ENCODE data around the gene TTLL9. TPM values are rescaled to one million over a fixed set of nuclear protein-coding genes. Genes with fewer than 3 reads are reported as not detected.

TTLL9 gene
- total RNA-seq, 1 donor from 2014 or later, result 0.60 TPM

GRCh38 chr20:31894980-31895675, 24.7 kb downstream of the TTLL9 start:
- peak; percentile 100 for ATAC-seq (ENCODE audit: low read depth)
- ChIA-PET CTCF (interaction anchor here (1.4 kb wide), 1 partner anchor 57 kb away, joined by 4 read pairs; the partner anchor contains the start of gene PDRG1), POLR2A (interaction anchor here (0.7 to 1.8 kb wide), 8 partner anchors 13 to 215 kb away, joined by 3 to 14 read pairs (median 4); partner anchors contain the start of genes PDRG1 and TM9SF4)
- Mint-ChIP-seq H3K27me3 (no peaks in the 10 kb centered on the region), H3K27ac (peak overlapping the region; percentile 86), H3K4me1 (peaks cover 15% of the 10 kb centered on the region), H3K4me3 (peak overlapping the region; percentile 28), H3K9me3 (no peaks in the 10 kb centered on the region), H3K36me3 (ENCODE audit: low read depth) (no peaks in the 10 kb centered on the region)
- intact Hi-C loops (cut with micrococcal nuclease), result loop anchor here (1.0 to 5.0 kb wide), 4 partner anchors 15 to 145 kb away; partner anchors contain the start of gene PDRG1
- DNase-seq, result peak; percentile 25
- TF ChIP-seq CTCF (IDR thresholded peaks at IDR 0.05), result no peak

DNA sequence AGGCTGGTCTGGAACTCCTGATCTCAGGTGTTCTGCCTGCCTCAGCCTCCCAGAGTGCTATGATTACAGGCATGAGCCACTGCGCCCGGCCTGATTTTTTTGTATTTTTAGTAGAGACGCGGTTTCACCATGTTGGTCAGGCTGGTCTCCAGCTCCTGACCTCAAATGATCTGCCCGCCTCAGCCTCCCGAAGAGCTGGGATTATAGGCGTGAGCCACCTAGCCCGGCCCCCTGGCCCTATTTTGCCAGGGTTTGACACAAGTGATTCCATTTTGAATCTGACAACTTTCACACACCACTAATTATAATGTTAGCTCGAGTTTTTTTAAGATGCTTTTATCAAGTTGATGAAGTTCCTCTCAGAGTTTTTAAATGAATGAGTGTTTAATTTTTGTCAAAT, 25.6 kb downstream of the TTLL9 start:
- H3K9me3 Mint-ChIP-seq, result no peaks in the 10 kb centered on the region
- CTCF ChIA-PET, result interaction anchor here (1.1 kb wide), 1 partner anchor 56 kb away, joined by 4 read pairs; the partner anchor contains the start of gene PDRG1
- H3K27ac Mint-ChIP-seq, result peak overlapping the region; percentile 69
- H3K4me3 Mint-ChIP-seq, result no peak overlapping the region
- intact Hi-C loops (cut with micrococcal nuclease), result loop anchor here (5.0 kb wide), 1 partner anchor 34 kb away; no protein-coding TSS in a partner anchor
- no peaks in the 10 kb centered on the region for H3K27me3 Mint-ChIP-seq
- H3K36me3 Mint-ChIP-seq (ENCODE audit: low read depth), result no peaks in the 10 kb centered on the region
- TF ChIP-seq CTCF (IDR thresholded peaks at IDR 0.05), result no peak
- no peak for DNase-seq
- no peak for ATAC-seq (ENCODE audit: low read depth)
- POLR2A ChIA-PET, result interaction anchor here (0.7 to 1.8 kb wide), 4 partner anchors 16 to 188 kb away, joined by 3 to 14 read pairs (median 6); partner anchors contain the start of gene PDRG1
- peaks cover 15% of the 10 kb centered on the region for H3K4me1 Mint-ChIP-seq

DNA sequence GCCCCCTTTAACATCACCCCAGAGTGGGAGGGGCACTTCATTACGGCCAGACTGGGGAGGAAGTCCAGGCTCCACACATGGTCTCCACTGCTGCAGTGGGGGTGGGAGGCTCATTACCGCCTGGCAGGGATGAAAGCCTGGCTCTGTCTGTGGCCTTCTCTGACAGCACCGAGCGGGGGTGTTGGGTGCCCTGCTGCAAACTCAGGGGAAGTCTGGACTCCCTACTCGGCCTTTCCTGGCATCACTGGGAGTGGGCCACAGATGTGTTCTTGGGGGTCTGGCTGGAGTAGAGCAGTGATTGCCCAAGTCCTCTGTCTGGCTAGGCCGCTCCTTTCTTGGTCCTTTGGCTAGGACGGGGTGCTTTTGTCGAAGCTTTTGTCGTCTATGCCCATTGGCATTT, 27.1 kb downstream of the TTLL9 start:
- H3K4me3 Mint-ChIP-seq, result no peak overlapping the region
- H3K27ac Mint-ChIP-seq, result peak overlapping the region; percentile 3
- H3K36me3 Mint-ChIP-seq (ENCODE audit: low read depth), result no peaks in the 10 kb centered on the region
- intact Hi-C loops (cut with micrococcal nuclease), result loop anchor here (5.0 kb wide), 1 partner anchor 35 kb away; no protein-coding TSS in a partner anchor
- no peaks in the 10 kb centered on the region for H3K27me3 Mint-ChIP-seq
- CTCF ChIA-PET, result no interaction called here
- POLR2A ChIA-PET, result interaction anchor here (0.6 kb wide), 1 partner anchor 514 kb away, joined by 13 read pairs; no protein-coding TSS in a partner anchor
- TF ChIP-seq CTCF (IDR thresholded peaks at IDR 0.05), result no peak
- peaks cover 15% of the 10 kb centered on the region for H3K4me1 Mint-ChIP-seq
- no peak for DNase-seq
- no peak for ATAC-seq (ENCODE audit: low read depth)
- H3K9me3 Mint-ChIP-seq, result no peaks in the 10 kb centered on the region

GRCh38 chr20:31901615-31902014, 31.2 kb downstream of the TTLL9 start:
- Mint-ChIP-seq H3K9me3 (no peaks in the 10 kb centered on the region), H3K27me3 (no peaks in the 10 kb centered on the region), H3K36me3 (ENCODE audit: low read depth) (no peaks in the 10 kb centered on the region), H3K4me3 (no peak overlapping the region), H3K27ac (no peak overlapping the region), H3K4me1 (no peaks in the 10 kb centered on the region)
- ATAC-seq (ENCODE audit: low read depth) (no peak), DNase-seq (no peak)
- intact Hi-C loops (cut with micrococcal nuclease), result no loop called here
- ChIA-PET POLR2A (no interaction called here), CTCF (no interaction called here)
- no peak for TF ChIP-seq CTCF (IDR thresholded peaks at IDR 0.05)

GRCh38 chr20:31903627-31904386, 33.4 kb downstream of the TTLL9 start:
- ChIA-PET POLR2A (no interaction called here), CTCF (no interaction called here)
- Mint-ChIP-seq H3K36me3 (ENCODE audit: low read depth) (no peaks in the 10 kb centered on the region), H3K27ac (no peak overlapping the region), H3K4me3 (no peak overlapping the region), H3K4me1 (no peaks in the 10 kb centered on the region), H3K27me3 (no peaks in the 10 kb centered on the region), H3K9me3 (no peaks in the 10 kb centered on the region)
- ATAC-seq (ENCODE audit: low read depth), result no peak
- TF ChIP-seq CTCF (IDR thresholded peaks at IDR 0.05), result no peak
- intact Hi-C loops (cut with micrococcal nuclease), result no loop called here
- no peak for DNase-seq
